K562 (cell line): Measurements from ENCODE around the gene RFX6. TPM values are rescaled to one million over a fixed set of nuclear protein-coding genes. Genes with fewer than 3 reads are reported as not detected.

ENCODE experiments used
- ATAC-seq: fragments of 200-7000 bp; cut with Tn5 transposase; 3 replicates; pipeline ENCODE4 v1.9.1; 2020; ENCODE audit warnings: moderate library complexity
- BruUV-seq: library from RNA; stranded (reverse); fragments of 400-500 nt; replicated peaks from 2 replicates; lab custom pipeline; 2021; lab: Mats Ljungman, UMichigan
- CTCF ChIA-PET: fragments of 300-600 bp; formaldehyde crosslinking; extraction: SDS; loops from one replicate; lab custom pipeline; 2021; ENCODE audit warnings: low intra/inter-chr PET ratio; lab: Yijun Ruan, JAX
- POLR2A ChIA-PET: fragments of 300-600, 350-650 bp; sonication (Branson Sonifier 250); formaldehyde crosslinking; extraction: SDS; loops from one replicate; lab custom pipeline; 2021; ENCODE audit warnings: antibody characterized with exemption, inconsistent platforms; lab: Yijun Ruan, JAX
- DNase-seq, 4 experiments: peaks; one replicate each; pipeline versions ENCODE4 v3.0.0 to v3.0.0-alpha.2; 2011 to 2018; ENCODE audit warnings: low spot score in 3 of 4, mixed read lengths in 3 of 4; ENCODE audit errors: extremely low read depth in 1 of 4
- FAIRE-seq: peaks from 2 replicates; lab custom pipeline; 2011; peaks lifted over from hg19 to GRCh38; lab: Jason Lieb, UNC
- H2AFZ ChIP-seq: 2 replicates; pipeline ENCODE4 v1.6.0; 2011; ENCODE audit warnings: low read depth, low read length, control low read depth, inconsistent platforms
- H3K27ac ChIP-seq: fragments of 200-600 bp; 3 replicates; pipeline ENCODE4 v1.8.0; 2011; ENCODE audit warnings: low read depth, mild to moderate bottlenecking, control low read depth, inconsistent platforms, low read length, moderate library complexity, mixed read lengths; ENCODE audit errors: extremely low read depth
- H3K27me3 ChIP-seq, 2 experiments: fragments of 300-600 bp in 1 of 2; 2 replicates in 1 of 2; 3 replicates in 1 of 2; pipeline versions ENCODE4 v1.6.0 to v1.8.0; 2011; ENCODE audit warnings: inconsistent platforms in 2 of 2, low read length in 2 of 2, mild to moderate bottlenecking in 1 of 2, mixed read lengths in 1 of 2, moderate library complexity in 1 of 2; ENCODE audit not compliant: control insufficient read depth in 2 of 2, insufficient read depth in 2 of 2
- H3K36me3 ChIP-seq: fragments of 300-600 bp; 3 replicates; pipeline ENCODE4 v1.8.0; 2011; ENCODE audit warnings: mild to moderate bottlenecking, low read length, inconsistent platforms; ENCODE audit not compliant: control insufficient read depth, insufficient read depth
- H3K4me1 ChIP-seq, 2 experiments: fragments of 200-600 bp in 1 of 2; replicated peaks in 1 of 2; 2 replicates in 1 of 2; 3 replicates in 1 of 2; pipeline versions ENCODE4 v1.5.1 to v1.8.0; 2011; ENCODE audit warnings: inconsistent platforms in 2 of 2, low read length in 2 of 2, mild to moderate bottlenecking in 1 of 2, mixed read lengths in 1 of 2, moderate library complexity in 1 of 2; ENCODE audit not compliant: control insufficient read depth in 2 of 2, insufficient read depth in 2 of 2
- H3K4me2 ChIP-seq: 2 replicates; pipeline ENCODE4 v1.6.1; 2011; ENCODE audit warnings: low read length, control low read depth, inconsistent platforms, mixed read lengths; ENCODE audit not compliant: insufficient read depth
- H3K4me3 ChIP-seq: fragments of 200-600 bp; sonication (generic), shearing (Covaris generic); 2 replicates; pipeline ENCODE4 v1.5.1; 2016; ENCODE audit warnings: control low read depth, inconsistent platforms
- H3K79me2 ChIP-seq: fragments of 200-600 bp; 3 replicates; pipeline ENCODE4 v1.8.0; 2011; ENCODE audit warnings: low read length, inconsistent platforms; ENCODE audit not compliant: control insufficient read depth, insufficient read depth
- H3K9ac ChIP-seq, 2 experiments: 2 replicates each; pipeline versions ENCODE4 v1.6.0 to v1.6.1; 2011; ENCODE audit warnings: low read depth in 2 of 2, low read length in 2 of 2, control low read depth in 1 of 2, inconsistent platforms in 1 of 2, mild to moderate bottlenecking in 1 of 2, mixed read lengths in 1 of 2; ENCODE audit not compliant: insufficient read depth in 1 of 2
- H3K9me1 ChIP-seq: one replicate; pipeline ENCODE4 v1.6.0; 2011; ENCODE audit warnings: inconsistent platforms, mild to moderate bottlenecking, low read length, moderate library complexity; ENCODE audit not compliant: control insufficient read depth, insufficient read depth
- H3K9me3 ChIP-seq: replicated peaks from 2 replicates; pipeline ENCODE4 v1.5.1; 2011; ENCODE audit warnings: low read depth, low read length, inconsistent platforms; ENCODE audit not compliant: control insufficient read depth, insufficient read depth
- H4K20me1 ChIP-seq: replicated peaks from 2 replicates; pipeline ENCODE4 v1.6.1; 2011; ENCODE audit warnings: low read length, inconsistent platforms, mixed read lengths; ENCODE audit not compliant: control insufficient read depth, insufficient read depth
- ETV6 ChIP-seq, 3 experiments: fragments of 150-350 bp in 1 of 3; sonication (generic) in 1 of 3; formaldehyde crosslinking in 1 of 3; IDR thresholded peaks; 2 replicates each; pipeline versions ENCODE4 v1.6.1 to v1.8.0; 2014 to 2022; ENCODE audit warnings: borderline replicate concordance in 2 of 3, low read depth in 2 of 3, antibody characterized with exemption in 1 of 3, low read length in 1 of 3, mild to moderate bottlenecking in 1 of 3, missing genetic modification reagents in 1 of 3
- GATA2 ChIP-seq: sonication (generic); formaldehyde crosslinking; IDR thresholded peaks from 2 replicates; pipeline ENCODE4 v1.4.0; 2020; ENCODE audit warnings: mild to moderate bottlenecking, missing genetic modification reagents
- MEIS2 ChIP-seq: fragments of 450-650 bp; IDR thresholded peaks from 2 replicates; pipeline ENCODE4 v1.6.1; 2014; ENCODE audit warnings: mild to moderate bottlenecking; ENCODE audit not compliant: partially characterized antibody
- SREBF1 ChIP-seq: fragments of 150-350 bp; IDR thresholded peaks from 2 replicates; pipeline ENCODE4 v1.6.1; 2014; ENCODE audit warnings: antibody characterized with exemption, low read depth, low read length, borderline replicate concordance
- ZNF121 ChIP-seq: sonication (generic); formaldehyde crosslinking; conservative IDR thresholded peaks from 2 replicates; pipeline ENCODE4 v1.8.0; 2022; ENCODE audit warnings: missing genetic modification reagents
- ZNF586 ChIP-seq: fragments of 450-650 bp; formaldehyde crosslinking; conservative IDR thresholded peaks from 2 replicates; pipeline ENCODE4 v1.4.0; 2020; ENCODE audit warnings: mild to moderate bottlenecking, moderate library complexity
- WGBS: fragments of 100-300 bp; shearing (Covaris generic); methylation state at CpG from one replicate; pipeline ENCODE4 v1.1.6; 2016; ENCODE audit warnings: low coverage, mixed read lengths; ENCODE audit not compliant: insufficient coverage; ENCODE audit errors: missing lambda C conversion rate; 5-methylcytosine and 5-hydroxymethylcytosine counted together
- in situ Hi-C: fragments of 300-500 bp; cut with MboI; formaldehyde crosslinking; loops from 4 replicates; pipeline ENCODE4 v1.15.0; 2018; ENCODE audit warnings: inconsistent platforms, mixed read lengths
- intact Hi-C: fragments of 100-400 bp; cut with micrococcal nuclease; formaldehyde crosslinking; loops from 2 replicates; pipeline ENCODE4 v1.14.2; 2022
- polyA plus RNA-seq, 8 experiments: library from polyadenylated mRNA; depleted of rRNA in 4 of 8; stranded (reverse) in 5 of 8; unstranded in 3 of 8; fragments of >200 nt; fragmentation: Nextera tagmentation in 2 of 8; fragmentation: Illumina TruSeq in 1 of 8; extraction: Ambion mirVana in 2 of 8; extraction: Trizol in 1 of 8; gene quantifications; 2 replicates each; pipeline versions ENCODE4 v1.2.1 to v1.2.3, GENCODE V29; 2011 to 2014; ENCODE audit warnings: inconsistent platforms in 1 of 8, missing spikeins in 1 of 8
- total RNA-seq, 7 experiments: library from RNA; depleted of rRNA in 6 of 7; stranded (reverse); fragments of >200 nt in 6 of 7; fragmentation: Illumina TruSeq in 2 of 7; extraction: Trizol in 2 of 7; gene quantifications; 2 replicates each; pipeline versions ENCODE4 v1.2.1 to v1.2.3, GENCODE V29; 2011 to 2021; ENCODE audit warnings: low replicate concordance in 1 of 7

The RFX6 gene
- total and polyA plus RNA-seq, 9 of the 15 experiments (the other 6 are each of a cell fraction or from before 2014, with no cell fraction given) = not detected

GRCh38 chr6:116945809-116946208 is 68.8 kb downstream of the RFX6 start:
- no peak for ATAC-seq
- Histone ChIP-seq H3K9ac (no peak overlapping the region), H3K36me3 (no peaks in the 10 kb centered on the region), H3K4me1 (no peaks in the 10 kb centered on the region), H3K9me1 (no peaks in the 10 kb centered on the region)
- BruUV-seq = no TSS peak
- WGBS = 0% methylated on average over 5 of the region's 5 CpGs
- in situ Hi-C loops = no loop called here
- no peak for DNase-seq
- TF ChIP-seq ZNF586 (CRISPR knock-in tag) (no peak), SREBF1 (no peak), ZNF121 (CRISPR knock-in tag) (no peak), ETV6 (IDR thresholded peaks at IDR 0.05; ENCODE audit: borderline replicate concordance in 1 of 2, low read depth in 2 of 2, low read length in 1 of 2) (no peak), ETV6 (CRISPR knock-in tag; IDR thresholded peaks at IDR 0.05; ENCODE audit: borderline replicate concordance) (no peak), GATA2 (no peak), MEIS2 (peak; percentile 38)
- TF ChIP-seq, all 486 proteins: peak for 1
- Histone ChIP-seq H3K27ac (no peak overlapping the region), H4K20me1 (no peaks in the 10 kb centered on the region), H3K79me2 (no peaks in the 10 kb centered on the region), H3K27me3 (no peaks in the 10 kb centered on the region), H2AFZ (no peak overlapping the region), H3K9me3 (no peaks in the 10 kb centered on the region), H3K4me3 (no peak overlapping the region), H3K4me2 (no peak overlapping the region)
- CTCF ChIA-PET = no interaction called here
- POLR2A ChIA-PET = no interaction called here
- no peak for FAIRE-seq
- intact Hi-C loops = no loop called here
